Renal pelvis (tissue), 4 donors: ENCODE data around the gene SLC39A10. TPM values are rescaled to one million over a fixed set of nuclear protein-coding genes. Genes with fewer than 3 reads are reported as not detected.
"Not testable (repeated sequence)": the region's sequence is repeated elsewhere in the genome, so short reads cannot be mapped to it uniquely, and the experiment has no call there.

ENCODE experiments used
- DNase-seq: peaks from one replicate; pipeline ENCODE4 v3.0.0-alpha.2; 2013
- polyA plus RNA-seq, 3 donors: library from polyadenylated mRNA; unstranded; fragments of 120-200 nt; gene quantifications; one replicate each; pipeline ENCODE4 v1.2.1, GENCODE V29; 2013; ENCODE audit not compliant: insufficient read length in 3 of 3

Gene SLC39A10
- polyA plus RNA-seq, 3 donors: 66.8 to 100 (median 88.0) TPM

- no peak for DNase-seq
Measured at GRCh38 chr2:195639238-195639858, 17.7 kb upstream of the SLC39A10 start.

- no peak for DNase-seq
Measured at GRCh38 chr2:195639959-195640358, 17.1 kb upstream of the SLC39A10 start.

- DNase-seq: no peak
Measured at GRCh38 chr2:195642027-195642678, 14.9 kb upstream of the SLC39A10 start.

GRCh38 chr2:195642679-195643068, 14.4 kb upstream of the SLC39A10 start:
- no peak for DNase-seq

- DNase-seq: not testable (repeated sequence)
Measured at GRCh38 chr2:195644708-195645107, 12.3 kb upstream of the SLC39A10 start.

- DNase-seq: no peak
Measured at GRCh38 chr2:195645413-195645812, 11.6 kb upstream of the SLC39A10 start.

GRCh38 chr2:195646424-195646823, 10.6 kb upstream of the SLC39A10 start:
- DNase-seq: no peak

GRCh38 chr2:195647302-195647701, 9.7 kb upstream of the SLC39A10 start:
- DNase-seq: no peak

- DNase-seq: not testable (repeated sequence)
Measured at GRCh38 chr2:195648370-195648769, 8.7 kb upstream of the SLC39A10 start.

- no peak for DNase-seq
Measured at GRCh38 chr2:195648787-195649186, 8.2 kb upstream of the SLC39A10 start.

GRCh38 chr2:195649629-195650190, 7.3 kb upstream of the SLC39A10 start:
- no peak for DNase-seq

- DNase-seq: no peak
Measured at GRCh38 chr2:195651046-195651445, 6.0 kb upstream of the SLC39A10 start.

GRCh38 chr2:195652911-195653310, 4.1 kb upstream of the SLC39A10 start:
- DNase-seq: no peak

GRCh38 chr2:195656161-195656858, 716 bp upstream of the SLC39A10 start:
- no peak for DNase-seq

GRCh38 chr2:195657634-195658540, 861 bp downstream of the SLC39A10 start:
- DNase-seq: peak; percentile 77

- DNase-seq: peak; percentile 17
Measured at GRCh38 chr2:195658541-195658890, 1.5 kb downstream of the SLC39A10 start.

- DNase-seq: no peak
Measured at GRCh38 chr2:195659114-195659513, 2.1 kb downstream of the SLC39A10 start.

GRCh38 chr2:195659982-195660890, 3.2 kb downstream of the SLC39A10 start:
- DNase-seq: peak; percentile 69

- no peak for DNase-seq
Measured at GRCh38 chr2:195662138-195662537, 5.1 kb downstream of the SLC39A10 start.

- no peak for DNase-seq
Measured at GRCh38 chr2:195663007-195663406, 6.0 kb downstream of the SLC39A10 start.

GRCh38 chr2:195664528-195664927, 7.5 kb downstream of the SLC39A10 start:
- no peak for DNase-seq
